Measurements from ENCODE around the gene SLC11A1. TPM values are rescaled to one million over a fixed set of nuclear protein-coding genes. Genes with fewer than 3 reads are reported as not detected.
A peak's percentile ranks its signal among the peaks of the same experiment; 100 is the strongest.

Gene SLC11A1
- polyA plus RNA-seq, 1 donor (not counting 4 experiments of a cell fraction or from before 2014, with no cell fraction given) = 0.46 TPM

GRCh38 chr2:218398437-218399390 lies 16.6 kb downstream of the SLC11A1 start:
- TF ChIP-seq CTCF (optimal IDR thresholded peaks at IDR 0.05 in 1 of 3, IDR thresholded peaks at IDR 0.05 in 1 of 3, conservative IDR thresholded peaks at IDR 0.05 in 1 of 3; ENCODE audit: extremely low read depth in 1 of 3, insufficient read depth in 2 of 3, low read length in 3 of 3) (no peak), EZH2 (IDR thresholded peaks at IDR 0.05; ENCODE audit: low read length) (no peak)
- dilution Hi-C loops (cut with MboI; ENCODE audit: extremely low pct_ligation_motif_present, low sequenced_read_pairs) = no loop called here
- H3K4me1 ChIP-seq (ENCODE audit: control insufficient read depth, extremely low read depth, insufficient read depth, low read length) = peaks cover 26% of the 10 kb centered on the region

GRCh38 chr2:218399391-218400166 lies 17.5 kb downstream of the SLC11A1 start, which contains the start of gene CTDSP1:
CTDSP1 (plus strand) TSS chr2:218399868; CDS start chr2:218400091, 223 bp downstream.
- H3K9me3 ChIP-seq (ENCODE audit: control insufficient read depth, low read depth, low read length) = no peaks in the 10 kb centered on the region
- peaks cover 26% of the 10 kb centered on the region for H3K4me1 ChIP-seq (ENCODE audit: control insufficient read depth, extremely low read depth, insufficient read depth, low read length)
- TF ChIP-seq CTCF (optimal IDR thresholded peaks at IDR 0.05 in 1 of 3, IDR thresholded peaks at IDR 0.05 in 1 of 3, conservative IDR thresholded peaks at IDR 0.05 in 1 of 3; ENCODE audit: extremely low read depth in 1 of 3, insufficient read depth in 2 of 3, low read length in 3 of 3) = no peak
- TF ChIP-seq EZH2 (IDR thresholded peaks at IDR 0.05; ENCODE audit: low read length) = no peak
- peak within 1 kb of the TSS; percentile 90 for H3K4me2 ChIP-seq (ENCODE audit: control insufficient read depth, extremely low read depth, insufficient read depth, low read depth, low read length)
- no peaks in the 10 kb centered on the region for H3K27me3 ChIP-seq (ENCODE audit: control insufficient read depth, extremely low read depth, insufficient read depth, low read length)
- peak within 1 kb of the TSS; percentile 84 for H3K27ac ChIP-seq (ENCODE audit: control insufficient read depth, insufficient read depth, low read length)
- peak within 1 kb of the TSS; percentile 81 to 95 (median 82) for H3K4me3 ChIP-seq (ENCODE audit: control insufficient read depth in 2 of 3, extremely low read depth in 1 of 3, insufficient read depth in 2 of 3, low read depth in 1 of 3, low read length in 3 of 3)
- DNase-seq (ENCODE audit: low read depth, low spot score) (no peak), FAIRE-seq (no peak)
- peak within 1 kb of the TSS; percentile 86 for H3K9ac ChIP-seq (ENCODE audit: control insufficient read depth, extremely low read depth, insufficient read depth, low read length)
- peaks cover 26% of the 10 kb centered on the region for H3K79me2 ChIP-seq (ENCODE audit: control insufficient read depth, insufficient read depth, low read length)
- H3K9me1 ChIP-seq (ENCODE audit: control insufficient read depth, extremely low read depth, insufficient read depth, low read length) = no peaks in the 10 kb centered on the region
- dilution Hi-C loops (cut with MboI; ENCODE audit: extremely low pct_ligation_motif_present, low sequenced_read_pairs) = no loop called here
- peaks cover 6 to 10% of the 10 kb centered on the region in 2 experiments for H3K36me3 ChIP-seq (ENCODE audit: control insufficient read depth in 2 of 2, extremely low read depth in 1 of 2, insufficient read depth in 2 of 2, low read length in 2 of 2)
- no peaks in the 10 kb centered on the region for H4K20me1 ChIP-seq (ENCODE audit: control insufficient read depth, extremely low read depth, insufficient read depth, low read length)
- H2AFZ ChIP-seq (ENCODE audit: control insufficient read depth, low read length) = peak within 1 kb of the TSS; percentile 33

More at GRCh38 chr2:218398437-218399390, 16.6 kb downstream of the SLC11A1 start:
- peak overlapping the region; percentile 90 for H3K4me2 ChIP-seq (ENCODE audit: control insufficient read depth, extremely low read depth, insufficient read depth, low read depth, low read length)
- H3K9me1 ChIP-seq (ENCODE audit: control insufficient read depth, extremely low read depth, insufficient read depth, low read length) = no peaks in the 10 kb centered on the region
- no peak for FAIRE-seq
- peak overlapping the region; percentile 81 to 95 (median 82) for H3K4me3 ChIP-seq (ENCODE audit: control insufficient read depth in 2 of 3, extremely low read depth in 1 of 3, insufficient read depth in 2 of 3, low read depth in 1 of 3, low read length in 3 of 3)
- no peaks in the 10 kb centered on the region for H3K27me3 ChIP-seq (ENCODE audit: control insufficient read depth, extremely low read depth, insufficient read depth, low read length)
- H3K9me3 ChIP-seq (ENCODE audit: control insufficient read depth, low read depth, low read length) = no peaks in the 10 kb centered on the region
- DNase-seq (ENCODE audit: low read depth, low spot score) = no peak
- H3K79me2 ChIP-seq (ENCODE audit: control insufficient read depth, insufficient read depth, low read length) = peaks cover 24% of the 10 kb centered on the region
- H3K27ac ChIP-seq (ENCODE audit: control insufficient read depth, insufficient read depth, low read length) = peak overlapping the region; percentile 89
- H3K9ac ChIP-seq (ENCODE audit: control insufficient read depth, extremely low read depth, insufficient read depth, low read length) = peak overlapping the region; percentile 86
- peaks cover 0 to 3% of the 10 kb centered on the region in 2 experiments for H3K36me3 ChIP-seq (ENCODE audit: control insufficient read depth in 2 of 2, extremely low read depth in 1 of 2, insufficient read depth in 2 of 2, low read length in 2 of 2)
- peak overlapping the region; percentile 33 for H2AFZ ChIP-seq (ENCODE audit: control insufficient read depth, low read length)
- no peaks in the 10 kb centered on the region for H4K20me1 ChIP-seq (ENCODE audit: control insufficient read depth, extremely low read depth, insufficient read depth, low read length)

Data from keratinocyte (primary cell).